ENCODE results near the gene SUPT20HL1.
"Not testable (repeated sequence)": the region's sequence is repeated elsewhere in the genome, so short reads cannot be mapped to it uniquely, and the experiment has no call there.

Gene SUPT20HL1

DNA sequence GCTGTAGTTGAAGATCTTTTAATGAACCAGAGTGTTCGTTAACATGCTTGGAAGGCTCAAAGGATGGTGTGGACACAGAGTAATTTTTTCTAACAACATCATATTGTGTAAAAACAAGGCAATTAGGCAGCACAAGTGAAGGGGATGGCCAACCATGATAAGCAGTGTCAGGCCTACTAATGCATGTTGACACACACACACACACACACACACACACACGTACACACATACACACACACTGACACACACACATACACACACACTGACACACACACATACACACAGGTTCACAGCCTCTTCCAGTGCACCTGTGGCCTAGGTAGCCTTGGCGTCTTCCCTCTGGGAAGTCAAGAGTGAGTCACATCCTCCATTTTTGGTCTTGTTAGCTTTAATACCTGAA is at the start of gene SUPT20HL1:
SUPT20HL1 (plus strand) TSS at position 368 of the 400 bp plus-strand sequence. CDS start 2,122 bp downstream, outside the sequence.
- H3K9me3 Mint-ChIP-seq (ENCODE audit: low read depth), result no peaks in the 10 kb centered on the region
- no peaks in the 10 kb centered on the region for H3K36me3 Mint-ChIP-seq
- H3K27me3 Mint-ChIP-seq, result no peaks in the 10 kb centered on the region
- no peak within 1 kb of the TSS for H3K4me3 Mint-ChIP-seq
- no peaks in the 10 kb centered on the region for H3K4me1 Mint-ChIP-seq (ENCODE audit: low read depth)
- no peak within 1 kb of the TSS for H3K27ac Mint-ChIP-seq

DNA sequence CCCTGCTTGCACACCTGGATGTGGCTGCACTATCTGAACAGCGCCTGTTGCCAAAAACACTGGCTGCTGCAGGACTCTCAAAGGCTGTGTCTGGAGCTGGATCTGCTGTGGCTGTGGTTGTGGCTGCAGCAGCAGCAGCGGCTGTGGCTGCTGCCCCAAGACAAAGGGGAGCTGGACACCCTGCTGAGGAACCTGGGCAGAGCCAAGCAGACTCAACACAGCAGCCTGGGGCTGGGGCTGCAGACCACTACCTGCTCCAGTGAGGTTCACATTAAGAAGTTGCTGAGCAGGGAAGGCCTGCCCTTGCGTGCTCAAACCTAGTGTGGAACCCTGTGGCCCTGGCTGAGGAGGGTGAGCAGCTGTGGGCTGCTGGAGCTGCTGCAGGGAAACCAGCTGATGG is 49.5 kb upstream of the SUPT20HL1 start:
- H3K27me3 Mint-ChIP-seq; H3K9me3 Mint-ChIP-seq (ENCODE audit: low read depth); H3K36me3 Mint-ChIP-seq; H3K4me3 Mint-ChIP-seq; H3K4me1 Mint-ChIP-seq (ENCODE audit: low read depth); H3K27ac Mint-ChIP-seq: not testable (repeated sequence)

DNA sequence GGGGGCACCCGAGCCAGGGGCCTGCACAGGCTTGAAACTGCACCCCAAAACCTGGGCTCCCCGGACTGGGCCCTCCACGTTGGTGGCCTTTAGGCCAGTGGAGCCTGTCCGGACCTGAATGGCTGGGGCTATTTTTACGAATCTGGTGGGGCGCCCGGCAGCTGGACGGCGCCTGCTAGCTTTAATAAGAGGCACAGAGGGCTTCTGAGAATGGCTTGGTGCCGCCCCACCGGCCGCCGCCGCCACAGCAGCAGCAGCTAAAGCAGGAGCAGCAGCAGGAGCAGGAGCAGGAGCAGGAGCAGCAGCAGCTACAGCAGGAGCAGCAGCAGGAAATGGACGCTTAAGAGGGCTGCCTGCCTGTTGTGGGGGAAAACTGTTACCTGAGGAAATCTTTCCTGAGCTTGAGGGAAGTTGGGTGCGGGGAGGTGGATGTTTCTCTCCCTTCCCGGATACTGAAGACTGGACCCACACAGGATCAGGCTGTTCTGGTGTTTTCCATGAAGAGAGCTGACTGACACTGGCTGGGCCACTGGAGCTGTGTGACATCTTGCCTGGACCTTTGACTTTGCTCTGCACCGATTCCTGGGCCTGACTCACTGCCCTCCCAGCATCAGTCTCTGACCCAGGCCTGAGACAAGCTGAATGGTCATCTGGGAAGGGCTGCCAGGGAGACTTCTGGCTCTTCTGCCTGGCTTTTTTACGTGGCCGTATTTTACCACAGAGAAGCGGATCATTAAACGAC is 48.8 kb upstream of the SUPT20HL1 start:
- not testable (repeated sequence) for H3K9me3 Mint-ChIP-seq (ENCODE audit: low read depth); H3K27ac Mint-ChIP-seq; H3K36me3 Mint-ChIP-seq; H3K4me3 Mint-ChIP-seq; H3K4me1 Mint-ChIP-seq (ENCODE audit: low read depth); H3K27me3 Mint-ChIP-seq

DNA sequence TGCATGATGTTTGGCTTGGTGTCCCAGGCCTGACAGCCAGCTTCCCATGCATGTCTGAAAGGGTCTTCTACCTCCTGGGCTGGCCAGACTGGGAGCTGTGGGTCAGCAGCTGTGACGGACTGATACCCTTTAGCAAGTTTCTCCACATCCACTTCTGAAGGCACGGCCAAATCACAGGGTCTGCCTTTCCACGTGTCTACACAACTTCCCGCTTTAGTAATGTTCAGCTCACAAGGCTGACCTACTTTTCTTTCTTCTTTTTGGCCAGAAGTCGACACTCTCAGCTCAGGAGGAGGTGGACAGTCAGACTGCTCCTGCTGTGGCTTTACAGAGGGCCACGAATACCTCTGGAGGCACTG is 48.2 kb upstream of the SUPT20HL1 start:
- H3K36me3 Mint-ChIP-seq; H3K4me1 Mint-ChIP-seq (ENCODE audit: low read depth); H3K4me3 Mint-ChIP-seq; H3K9me3 Mint-ChIP-seq (ENCODE audit: low read depth); H3K27me3 Mint-ChIP-seq; H3K27ac Mint-ChIP-seq: not testable (repeated sequence)

DNA sequence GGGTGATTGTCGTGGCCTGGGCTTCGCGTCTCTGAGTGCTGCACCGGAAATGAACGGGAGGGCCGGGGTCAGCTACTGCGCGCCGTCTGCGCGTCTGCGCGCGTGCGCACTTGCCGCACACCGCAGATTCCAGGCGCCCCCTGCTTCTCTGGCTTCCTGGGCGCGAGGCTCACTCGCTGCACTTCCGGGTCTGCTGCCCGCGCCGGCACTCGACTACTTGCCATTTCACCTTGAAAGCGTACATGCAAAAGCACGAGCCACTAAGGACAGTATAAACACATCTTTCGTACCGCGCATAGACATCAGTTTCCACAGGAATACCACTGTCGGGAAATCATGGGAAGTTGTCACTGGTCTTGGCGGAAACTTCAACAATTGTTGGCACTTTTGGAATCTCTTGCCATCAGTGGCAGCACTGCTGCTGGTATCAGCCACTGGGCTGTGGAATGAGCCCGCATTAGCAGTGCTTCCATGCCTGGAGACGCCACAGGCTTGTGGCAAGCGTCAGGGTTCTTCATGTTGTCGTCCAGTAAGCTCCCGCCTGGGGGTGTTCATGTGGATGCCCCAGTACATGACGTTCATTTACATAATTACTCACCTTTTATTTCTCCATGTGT is 46.3 kb upstream of the SUPT20HL1 start, which contains the start of gene SUPT20HL2:
SUPT20HL2 (minus strand) TSS at position 51 of the 617 bp plus-strand sequence. CDS start 754 bp downstream, outside the sequence.
- Mint-ChIP-seq H3K4me1 (ENCODE audit: low read depth) (no peaks in the 10 kb centered on the region), H3K27ac (no peak within 1 kb of the TSS)

DNA sequence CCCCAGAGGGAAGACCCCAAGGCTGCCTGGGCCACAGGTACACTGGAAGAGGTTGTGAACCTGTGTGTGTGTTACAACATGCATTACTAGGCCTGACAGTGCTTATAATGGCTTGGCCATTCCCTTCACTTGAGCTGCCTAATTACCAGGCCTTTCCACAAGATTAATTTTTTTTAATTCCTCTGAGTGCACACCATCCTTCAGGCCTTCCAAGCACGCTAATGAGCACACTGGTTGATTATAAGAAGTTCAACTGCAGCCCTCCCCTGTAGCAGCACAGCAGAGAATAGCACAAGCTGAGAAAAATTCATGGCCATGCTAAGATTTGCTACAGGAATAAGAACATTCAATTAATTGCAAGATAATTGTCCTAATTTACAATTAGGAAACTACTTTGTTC is 44.3 kb upstream of the SUPT20HL1 start:
- H3K4me1 Mint-ChIP-seq (ENCODE audit: low read depth), result no peaks in the 10 kb centered on the region

More for the DNA sequence above, 46.3 kb upstream of the SUPT20HL1 start, which contains the start of gene SUPT20HL2:
- no peaks in the 10 kb centered on the region for H3K27me3 Mint-ChIP-seq
- no peaks in the 10 kb centered on the region for H3K9me3 Mint-ChIP-seq (ENCODE audit: low read depth)
- H3K4me3 Mint-ChIP-seq, result no peak within 1 kb of the TSS
- no peaks in the 10 kb centered on the region for H3K36me3 Mint-ChIP-seq

DNA sequence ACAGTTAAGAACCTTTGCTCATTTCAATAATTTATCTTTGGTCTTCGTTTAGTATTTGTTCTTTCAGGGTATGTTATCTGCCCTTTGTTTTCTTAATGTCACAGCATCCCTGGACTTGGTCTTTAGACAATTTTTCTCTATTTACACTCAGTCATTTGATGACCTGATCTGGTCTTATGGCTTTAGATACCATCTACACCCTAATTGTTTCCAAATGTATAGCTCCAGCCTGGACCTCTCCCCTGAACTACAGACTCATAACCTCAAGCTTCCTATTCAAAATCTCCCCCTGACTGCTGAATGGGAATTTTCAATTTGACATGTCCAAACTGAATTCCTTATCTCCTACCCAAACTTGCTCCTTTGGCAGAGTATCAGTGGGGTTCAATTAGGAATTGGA is 42.9 kb upstream of the SUPT20HL1 start:
- Mint-ChIP-seq H3K9me3 (ENCODE audit: low read depth) (no peaks in the 10 kb centered on the region), H3K27me3 (no peaks in the 10 kb centered on the region), H3K27ac (no peak overlapping the region), H3K36me3 (no peaks in the 10 kb centered on the region), H3K4me1 (ENCODE audit: low read depth) (no peaks in the 10 kb centered on the region), H3K4me3 (no peak overlapping the region)

More for the DNA sequence above, 44.3 kb upstream of the SUPT20HL1 start:
- H3K27me3 Mint-ChIP-seq, result no peaks in the 10 kb centered on the region
- no peak overlapping the region for H3K4me3 Mint-ChIP-seq
- H3K9me3 Mint-ChIP-seq (ENCODE audit: low read depth), result no peaks in the 10 kb centered on the region
- no peak overlapping the region for H3K27ac Mint-ChIP-seq
- H3K36me3 Mint-ChIP-seq, result no peaks in the 10 kb centered on the region

DNA sequence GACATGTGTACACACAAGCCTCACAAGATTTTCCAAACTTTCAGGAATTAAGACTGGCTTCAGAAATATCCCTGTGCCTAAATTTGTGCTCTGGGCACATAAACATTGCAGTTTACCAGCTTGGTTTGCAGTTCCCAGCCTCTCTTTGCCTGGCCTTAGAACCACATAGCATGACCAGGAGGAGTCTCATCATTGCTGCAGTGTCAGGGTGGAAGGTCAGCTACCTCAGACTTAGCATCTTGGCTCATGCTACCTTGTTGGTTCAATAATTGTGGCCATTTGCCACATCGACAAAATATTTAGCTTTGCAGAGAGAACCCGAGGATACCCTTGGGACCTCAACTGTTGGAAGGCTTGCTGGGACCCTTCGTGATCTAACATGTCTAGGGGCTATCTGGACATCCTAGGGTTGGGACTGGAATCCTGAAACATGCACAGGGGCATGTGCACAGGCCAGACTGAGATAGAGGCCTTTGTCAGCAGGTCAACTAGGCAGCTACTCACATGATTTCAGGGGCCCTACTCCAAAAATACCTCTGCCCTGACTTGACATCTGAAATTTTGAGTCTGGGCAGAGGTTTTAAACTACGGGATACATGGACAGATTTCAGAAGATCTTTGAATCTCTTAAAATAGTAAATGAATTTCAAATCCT is 38.6 kb upstream of the SUPT20HL1 start:
- peaks cover 4% of the 10 kb centered on the region for H3K27me3 Mint-ChIP-seq
- no peak overlapping the region for H3K4me3 Mint-ChIP-seq
- H3K4me1 Mint-ChIP-seq (ENCODE audit: low read depth), result no peaks in the 10 kb centered on the region
- H3K36me3 Mint-ChIP-seq, result no peaks in the 10 kb centered on the region
- H3K27ac Mint-ChIP-seq, result no peak overlapping the region
- no peaks in the 10 kb centered on the region for H3K9me3 Mint-ChIP-seq (ENCODE audit: low read depth)

DNA sequence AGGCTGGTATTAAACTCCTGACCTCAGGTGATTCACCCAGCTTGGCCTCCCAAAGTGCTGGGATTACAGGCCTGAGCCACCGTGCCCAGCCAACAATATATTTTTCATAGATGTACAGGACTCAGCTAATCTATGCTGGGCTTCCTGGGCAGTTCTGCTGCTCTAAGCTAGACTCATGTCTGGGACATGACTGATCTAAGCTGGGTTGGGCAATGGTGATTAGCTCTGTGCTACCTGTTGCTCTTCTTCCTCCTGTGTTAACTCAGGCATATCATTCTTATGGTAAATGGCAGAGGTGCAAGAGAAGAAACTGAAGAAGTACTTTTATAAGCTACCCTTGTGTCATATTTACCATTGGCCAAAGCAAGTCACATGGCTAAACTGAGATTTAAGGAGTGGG is 35.2 kb upstream of the SUPT20HL1 start:
- Mint-ChIP-seq H3K27me3 (peaks cover 4% of the 10 kb centered on the region), H3K36me3 (no peaks in the 10 kb centered on the region), H3K9me3 (ENCODE audit: low read depth) (no peaks in the 10 kb centered on the region), H3K4me3 (no peak overlapping the region), H3K27ac (no peak overlapping the region), H3K4me1 (ENCODE audit: low read depth) (no peaks in the 10 kb centered on the region)

DNA sequence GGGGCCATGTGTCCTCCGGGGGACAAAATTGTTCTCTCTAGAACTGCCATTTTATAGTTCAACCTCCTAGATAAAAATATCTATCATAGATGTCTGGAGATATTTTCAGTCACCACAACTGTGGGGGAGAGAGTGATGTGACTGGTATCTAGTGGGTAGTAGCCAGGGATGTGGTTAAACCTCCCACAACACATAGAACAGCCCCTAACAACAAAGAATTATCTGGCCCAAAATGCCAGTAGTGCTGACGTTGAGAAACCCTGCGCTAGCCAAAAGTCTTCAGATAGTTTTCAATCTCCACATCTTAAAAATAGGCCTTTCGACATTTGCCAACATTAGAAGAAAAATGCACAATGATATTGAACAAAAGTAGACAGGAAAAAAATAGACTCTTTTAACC is 27.6 kb upstream of the SUPT20HL1 start:
- H3K27me3 Mint-ChIP-seq, result peaks cover 7% of the 10 kb centered on the region
- H3K9me3 Mint-ChIP-seq (ENCODE audit: low read depth), result no peaks in the 10 kb centered on the region
- no peak overlapping the region for H3K27ac Mint-ChIP-seq
- H3K4me1 Mint-ChIP-seq (ENCODE audit: low read depth), result no peaks in the 10 kb centered on the region
- no peak overlapping the region for H3K4me3 Mint-ChIP-seq
- H3K36me3 Mint-ChIP-seq, result no peaks in the 10 kb centered on the region

DNA sequence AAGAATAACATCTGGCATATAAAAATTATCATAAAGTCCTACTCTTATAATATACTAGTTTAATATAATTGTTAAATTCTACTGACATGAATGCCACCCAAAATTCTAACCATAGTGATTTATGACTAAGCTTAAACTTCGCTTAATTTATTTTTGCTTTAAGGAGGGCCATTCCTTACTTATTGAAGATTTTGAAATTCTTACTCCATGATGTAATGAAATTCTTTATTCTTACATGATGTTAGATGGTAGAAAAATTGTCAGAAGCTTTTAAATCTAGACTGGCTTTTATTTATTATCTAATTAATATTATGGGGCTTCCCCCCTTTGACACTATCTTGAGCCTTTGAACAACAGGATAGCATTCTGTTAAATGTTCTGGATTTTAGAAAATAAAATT is 27.1 kb upstream of the SUPT20HL1 start:
- no peak overlapping the region for H3K27ac Mint-ChIP-seq
- H3K4me3 Mint-ChIP-seq, result no peak overlapping the region
- H3K27me3 Mint-ChIP-seq, result peaks cover 7% of the 10 kb centered on the region
- H3K36me3 Mint-ChIP-seq, result no peaks in the 10 kb centered on the region
- no peaks in the 10 kb centered on the region for H3K4me1 Mint-ChIP-seq (ENCODE audit: low read depth)
- H3K9me3 Mint-ChIP-seq (ENCODE audit: low read depth), result no peaks in the 10 kb centered on the region

DNA sequence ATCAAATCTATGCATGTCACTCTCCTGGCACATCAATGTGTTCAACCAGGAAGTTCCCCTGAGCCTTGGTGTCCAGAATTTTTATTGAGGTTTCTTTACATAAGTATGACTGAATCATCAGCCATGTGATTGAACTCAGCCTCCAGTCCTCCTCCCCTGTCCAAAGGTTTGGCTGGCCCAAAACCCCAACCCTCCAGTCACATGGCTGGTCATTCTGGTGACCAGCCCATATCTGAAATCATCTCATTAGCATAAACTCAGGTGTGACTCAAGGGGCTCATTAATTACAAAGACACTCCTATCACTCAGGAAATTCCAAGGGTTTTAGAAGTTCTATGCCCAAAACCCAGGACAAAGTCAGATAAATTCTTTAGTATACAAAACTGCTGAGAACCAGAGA is 26.0 kb upstream of the SUPT20HL1 start:
- peaks cover 7% of the 10 kb centered on the region for H3K27me3 Mint-ChIP-seq
- H3K4me3 Mint-ChIP-seq, result no peak overlapping the region
- no peaks in the 10 kb centered on the region for H3K36me3 Mint-ChIP-seq
- H3K27ac Mint-ChIP-seq, result no peak overlapping the region
- H3K4me1 Mint-ChIP-seq (ENCODE audit: low read depth), result no peaks in the 10 kb centered on the region
- H3K9me3 Mint-ChIP-seq (ENCODE audit: low read depth), result no peaks in the 10 kb centered on the region

DNA sequence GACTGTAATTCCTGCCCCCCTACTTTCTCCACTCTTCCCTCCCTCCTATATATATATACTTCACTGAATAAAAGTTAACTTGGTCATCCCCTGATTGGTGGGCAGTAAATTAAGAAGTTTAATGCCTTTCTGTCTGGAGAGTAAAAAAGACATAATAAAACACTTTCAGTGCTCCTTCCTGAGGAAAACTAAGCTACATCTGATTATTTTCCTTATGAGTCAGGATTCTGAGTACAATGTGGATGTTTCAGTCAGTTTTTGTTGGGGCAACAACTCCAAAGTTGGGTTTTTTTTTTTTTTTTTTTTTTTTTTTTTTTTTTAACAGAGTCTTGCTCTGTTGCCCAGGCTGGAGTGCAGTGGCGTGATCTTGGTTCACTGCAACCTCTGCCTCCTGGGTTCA is 24.6 kb upstream of the SUPT20HL1 start:
- peaks cover 11% of the 10 kb centered on the region for H3K27me3 Mint-ChIP-seq
- H3K4me1 Mint-ChIP-seq (ENCODE audit: low read depth), result no peaks in the 10 kb centered on the region
- no peak overlapping the region for H3K4me3 Mint-ChIP-seq
- no peaks in the 10 kb centered on the region for H3K9me3 Mint-ChIP-seq (ENCODE audit: low read depth)
- no peak overlapping the region for H3K27ac Mint-ChIP-seq
- H3K36me3 Mint-ChIP-seq, result no peaks in the 10 kb centered on the region

DNA sequence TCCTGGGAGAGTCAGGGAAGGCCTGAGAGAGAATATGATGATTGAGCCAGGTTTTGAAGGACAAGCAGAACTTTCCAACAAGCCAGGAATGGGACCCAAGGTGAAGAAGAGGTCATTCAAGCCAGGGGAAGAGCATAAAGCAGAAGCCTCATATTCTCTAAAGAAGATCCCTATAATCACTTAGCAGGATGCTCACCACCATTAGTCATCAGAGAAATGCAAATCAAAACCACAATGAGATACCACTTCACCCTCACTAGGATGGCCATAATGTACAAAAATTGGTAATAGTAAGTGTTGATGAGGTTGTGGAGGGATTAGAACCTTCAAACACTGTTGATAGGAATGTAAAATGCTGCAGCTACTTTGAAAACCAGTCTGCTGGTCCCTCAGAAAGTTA is 20.5 kb upstream of the SUPT20HL1 start:
- Mint-ChIP-seq H3K36me3 (no peaks in the 10 kb centered on the region), H3K27me3 (peaks cover 6% of the 10 kb centered on the region), H3K27ac (no peak overlapping the region), H3K9me3 (ENCODE audit: low read depth) (no peaks in the 10 kb centered on the region), H3K4me3 (no peak overlapping the region), H3K4me1 (ENCODE audit: low read depth) (peaks cover 6% of the 10 kb centered on the region)

DNA sequence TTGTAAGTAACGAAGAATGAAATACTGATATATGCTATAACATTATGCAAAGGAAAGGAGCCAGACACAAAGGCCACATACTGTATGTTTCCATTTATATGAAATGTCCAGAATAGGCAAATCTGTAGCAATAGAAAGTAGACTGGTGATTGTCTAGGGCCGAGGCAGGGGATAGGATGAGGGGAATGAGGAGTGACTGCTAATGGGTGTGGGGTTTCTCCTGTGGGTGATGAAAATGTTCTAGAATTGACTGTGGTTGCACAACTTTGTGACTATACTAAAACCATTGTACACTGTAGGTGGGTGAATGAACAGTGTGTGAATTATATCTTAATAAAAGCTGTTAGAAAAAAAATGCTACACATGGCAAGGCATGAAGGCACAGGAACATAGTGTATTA is 19.9 kb upstream of the SUPT20HL1 start:
- H3K36me3 Mint-ChIP-seq, result no peaks in the 10 kb centered on the region
- H3K27ac Mint-ChIP-seq, result no peak overlapping the region
- H3K9me3 Mint-ChIP-seq (ENCODE audit: low read depth), result no peaks in the 10 kb centered on the region
- H3K27me3 Mint-ChIP-seq, result peaks cover 6% of the 10 kb centered on the region
- H3K4me3 Mint-ChIP-seq, result no peak overlapping the region
- peaks cover 6% of the 10 kb centered on the region for H3K4me1 Mint-ChIP-seq (ENCODE audit: low read depth)
